ENCODE results near the gene USP40. TPM values are rescaled to one million over a fixed set of nuclear protein-coding genes. Genes with fewer than 3 reads are reported as not detected.
"Not testable (repeated sequence)": the region's sequence is repeated elsewhere in the genome, so short reads cannot be mapped to it uniquely, and the experiment has no call there.

USP40 gene, protein sequence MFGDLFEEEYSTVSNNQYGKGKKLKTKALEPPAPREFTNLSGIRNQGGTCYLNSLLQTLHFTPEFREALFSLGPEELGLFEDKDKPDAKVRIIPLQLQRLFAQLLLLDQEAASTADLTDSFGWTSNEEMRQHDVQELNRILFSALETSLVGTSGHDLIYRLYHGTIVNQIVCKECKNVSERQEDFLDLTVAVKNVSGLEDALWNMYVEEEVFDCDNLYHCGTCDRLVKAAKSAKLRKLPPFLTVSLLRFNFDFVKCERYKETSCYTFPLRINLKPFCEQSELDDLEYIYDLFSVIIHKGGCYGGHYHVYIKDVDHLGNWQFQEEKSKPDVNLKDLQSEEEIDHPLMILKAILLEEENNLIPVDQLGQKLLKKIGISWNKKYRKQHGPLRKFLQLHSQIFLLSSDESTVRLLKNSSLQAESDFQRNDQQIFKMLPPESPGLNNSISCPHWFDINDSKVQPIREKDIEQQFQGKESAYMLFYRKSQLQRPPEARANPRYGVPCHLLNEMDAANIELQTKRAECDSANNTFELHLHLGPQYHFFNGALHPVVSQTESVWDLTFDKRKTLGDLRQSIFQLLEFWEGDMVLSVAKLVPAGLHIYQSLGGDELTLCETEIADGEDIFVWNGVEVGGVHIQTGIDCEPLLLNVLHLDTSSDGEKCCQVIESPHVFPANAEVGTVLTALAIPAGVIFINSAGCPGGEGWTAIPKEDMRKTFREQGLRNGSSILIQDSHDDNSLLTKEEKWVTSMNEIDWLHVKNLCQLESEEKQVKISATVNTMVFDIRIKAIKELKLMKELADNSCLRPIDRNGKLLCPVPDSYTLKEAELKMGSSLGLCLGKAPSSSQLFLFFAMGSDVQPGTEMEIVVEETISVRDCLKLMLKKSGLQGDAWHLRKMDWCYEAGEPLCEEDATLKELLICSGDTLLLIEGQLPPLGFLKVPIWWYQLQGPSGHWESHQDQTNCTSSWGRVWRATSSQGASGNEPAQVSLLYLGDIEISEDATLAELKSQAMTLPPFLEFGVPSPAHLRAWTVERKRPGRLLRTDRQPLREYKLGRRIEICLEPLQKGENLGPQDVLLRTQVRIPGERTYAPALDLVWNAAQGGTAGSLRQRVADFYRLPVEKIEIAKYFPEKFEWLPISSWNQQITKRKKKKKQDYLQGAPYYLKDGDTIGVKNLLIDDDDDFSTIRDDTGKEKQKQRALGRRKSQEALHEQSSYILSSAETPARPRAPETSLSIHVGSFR
- total RNA-seq (2014; rRNA removed; shearing (Covaris generic)): 21.2 and 22.1 TPM in 2 replicates

DNA sequence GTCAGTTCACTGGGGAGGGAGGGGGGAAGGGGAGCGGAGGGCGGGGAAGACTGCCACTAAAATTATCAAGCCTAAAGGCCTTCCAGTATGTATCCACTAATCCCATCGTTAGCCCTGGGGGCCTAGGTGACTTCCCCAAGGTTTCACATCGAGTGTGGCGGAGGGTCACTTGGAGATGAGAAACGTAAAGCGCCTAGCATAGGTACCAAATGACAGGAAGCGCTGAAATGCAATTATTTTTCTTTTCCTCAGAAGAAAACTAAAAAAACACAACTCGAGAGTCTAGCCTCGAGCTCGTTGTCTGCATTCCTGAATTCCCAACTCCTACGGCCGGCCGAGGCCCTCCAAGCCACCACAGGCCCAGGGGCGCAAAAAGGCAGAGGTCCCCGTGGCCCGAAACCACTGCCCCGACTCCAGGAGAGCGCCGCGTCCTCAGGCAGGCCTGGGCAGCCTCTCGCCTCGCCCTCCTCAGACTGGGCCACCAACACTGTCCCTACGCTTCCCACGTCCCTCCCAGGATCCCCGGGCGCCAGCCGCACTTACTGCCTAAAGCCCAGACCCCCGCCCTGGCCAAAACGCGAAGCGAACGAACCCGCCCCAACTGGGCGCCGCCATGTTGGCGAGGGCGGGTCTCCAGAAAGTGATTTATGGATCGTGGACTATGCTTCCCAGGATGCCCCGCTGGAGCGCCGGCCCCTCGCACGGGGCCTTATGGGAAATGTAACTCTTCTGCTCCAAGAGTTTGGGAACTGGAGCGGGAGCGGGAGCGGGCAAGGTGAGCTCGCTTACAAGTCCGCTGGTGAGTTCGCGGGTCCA lies at the start of gene USP40:
USP40 (minus strand) TSS at position 642 of the 816 bp plus-strand sequence. CDS start 1,228 bp downstream, outside the sequence.
- peak; percentile 90 for DNase-seq (ENCODE audit: low read depth)

DNA sequence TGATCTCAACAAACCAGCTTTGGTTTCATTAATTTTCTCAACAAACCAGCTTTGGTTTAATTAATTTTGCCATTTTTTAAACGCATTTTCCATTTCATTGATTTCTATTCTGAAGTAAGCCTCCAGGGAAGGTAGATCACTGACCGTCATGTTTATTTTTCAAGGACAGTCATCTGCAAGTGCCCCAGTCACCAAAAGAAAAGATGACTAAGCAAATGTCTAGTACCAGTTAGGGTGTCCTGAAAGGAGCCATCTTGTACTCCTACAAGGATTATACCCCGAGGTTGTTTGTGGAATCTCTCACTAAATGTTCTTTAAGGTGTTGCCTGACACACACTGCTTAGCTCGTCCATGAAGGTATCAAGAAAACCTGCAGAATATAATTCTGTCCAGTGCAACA lies 44.7 kb upstream of the USP40 start:
- DNase-seq (ENCODE audit: low read depth): no peak

DNA sequence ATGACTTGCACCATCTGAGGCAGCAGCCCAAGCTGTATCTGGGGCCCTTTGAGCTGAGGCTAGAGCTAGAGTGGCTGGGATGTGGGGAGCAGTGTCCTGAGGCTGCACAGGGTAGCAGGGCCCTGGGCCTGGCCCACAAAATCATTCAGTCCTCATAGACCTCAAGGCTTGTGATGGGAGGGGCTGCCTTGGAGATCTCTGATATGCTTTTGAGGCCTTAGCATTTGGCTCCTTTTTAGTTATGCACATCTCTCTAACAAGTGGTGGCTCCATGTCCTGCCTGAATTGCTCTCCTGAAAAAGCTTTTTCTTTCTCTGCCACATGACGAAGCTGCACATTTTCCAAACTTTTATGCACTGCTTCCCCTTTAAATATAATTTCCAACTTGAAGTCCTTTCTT lies 39.1 kb upstream of the USP40 start:
- no peak for DNase-seq (ENCODE audit: low read depth)

DNA sequence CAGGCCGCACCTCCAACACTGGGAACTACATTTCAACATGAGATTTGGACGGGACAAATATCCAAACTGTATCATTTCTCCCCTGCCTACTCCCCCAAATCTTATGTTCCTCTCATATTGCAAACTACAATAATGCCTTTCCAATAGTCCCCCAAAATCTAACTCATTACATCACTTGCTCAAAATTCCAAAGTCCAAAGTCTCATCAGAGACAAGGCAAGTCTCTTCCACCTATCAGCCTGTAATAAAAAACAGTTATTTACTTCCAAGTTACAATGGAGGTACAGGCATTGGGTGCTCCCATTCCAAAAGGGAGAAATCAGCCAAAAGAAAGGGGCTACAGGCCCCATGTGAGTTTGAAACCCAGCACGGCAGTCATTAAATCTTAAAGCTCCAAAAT lies 38.2 kb upstream of the USP40 start:
- DNase-seq (ENCODE audit: low read depth): no peak

DNA sequence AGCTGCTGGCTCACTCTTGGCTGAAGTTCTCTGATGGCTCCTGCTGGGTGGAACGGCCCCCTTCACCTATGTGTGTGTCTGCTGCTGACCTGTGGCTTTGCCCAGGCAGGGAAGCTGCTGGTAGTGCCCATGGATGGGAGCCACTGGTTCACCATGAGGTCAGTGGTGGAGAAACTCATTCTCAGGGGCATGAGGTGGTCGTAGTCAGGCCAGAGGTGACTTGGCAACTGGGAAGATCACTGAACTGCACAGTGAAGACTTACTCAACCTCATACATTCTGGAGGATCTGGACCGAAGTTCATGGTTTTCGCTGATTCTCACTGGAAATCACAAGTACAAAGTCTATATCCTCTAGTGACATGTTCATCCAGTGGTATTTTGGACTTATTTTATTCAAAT lies 36.9 kb upstream of the USP40 start:
- DNase-seq (ENCODE audit: low read depth): no peak

DNA sequence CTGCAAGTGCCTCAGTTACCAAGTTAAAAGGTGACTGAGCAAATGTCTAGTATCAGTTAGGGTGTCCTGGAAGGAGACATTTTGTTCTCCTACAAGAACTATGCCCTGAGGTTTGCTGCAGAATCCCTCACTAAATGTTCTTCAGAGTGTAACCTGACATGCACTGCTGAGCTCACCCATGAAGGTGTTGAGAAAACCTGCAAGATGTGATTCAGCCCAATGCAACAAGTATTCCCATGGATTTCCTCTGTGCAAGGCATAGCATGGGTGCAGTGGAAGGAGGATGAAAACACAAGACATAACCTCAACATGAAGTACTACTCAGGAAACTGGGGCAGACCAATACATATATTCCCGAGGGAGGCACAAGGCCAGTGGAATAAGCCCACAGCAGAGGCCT lies 35.5 kb upstream of the USP40 start:
- DNase-seq (ENCODE audit: low read depth): no peak

DNA sequence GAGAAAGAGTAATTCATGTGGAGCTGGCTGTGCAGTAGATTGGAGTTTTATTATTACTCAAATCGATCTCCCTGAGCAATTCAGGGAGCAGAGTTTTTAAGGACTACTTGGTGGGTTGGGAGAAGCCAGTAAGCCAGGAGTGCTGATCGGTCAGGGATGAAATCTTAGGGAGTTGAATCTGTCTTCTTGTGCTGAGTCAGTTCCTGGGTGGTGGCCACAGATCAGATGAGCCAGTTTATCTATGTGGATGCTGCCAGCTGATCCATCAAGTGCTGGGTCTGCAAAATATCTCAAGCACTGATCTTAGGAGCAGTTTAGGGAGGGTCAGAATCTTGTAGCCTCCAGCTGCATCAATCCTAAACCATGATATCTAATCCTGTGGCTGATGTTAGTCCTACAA lies 33.8 kb upstream of the USP40 start:
- no peak for DNase-seq (ENCODE audit: low read depth)

DNA sequence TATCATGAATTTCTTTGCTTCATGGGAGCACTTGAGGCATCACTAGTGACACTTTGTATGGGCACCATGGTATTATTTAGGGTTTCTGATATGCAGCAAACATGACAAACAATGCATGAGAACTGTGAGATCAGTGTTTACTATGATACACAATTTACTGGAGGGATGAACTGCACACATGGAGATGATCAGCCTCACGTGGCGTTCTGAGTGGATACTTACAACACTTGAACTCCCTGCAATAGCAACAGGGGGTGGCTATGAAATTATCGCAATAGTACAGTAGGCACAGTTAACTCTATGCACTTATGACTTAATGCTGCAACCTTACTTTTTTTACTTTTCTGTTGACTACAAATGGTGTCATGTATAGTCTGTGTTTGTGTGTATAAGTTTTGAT lies 32.4 kb upstream of the USP40 start:
- DNase-seq (ENCODE audit: low read depth): no peak

DNA sequence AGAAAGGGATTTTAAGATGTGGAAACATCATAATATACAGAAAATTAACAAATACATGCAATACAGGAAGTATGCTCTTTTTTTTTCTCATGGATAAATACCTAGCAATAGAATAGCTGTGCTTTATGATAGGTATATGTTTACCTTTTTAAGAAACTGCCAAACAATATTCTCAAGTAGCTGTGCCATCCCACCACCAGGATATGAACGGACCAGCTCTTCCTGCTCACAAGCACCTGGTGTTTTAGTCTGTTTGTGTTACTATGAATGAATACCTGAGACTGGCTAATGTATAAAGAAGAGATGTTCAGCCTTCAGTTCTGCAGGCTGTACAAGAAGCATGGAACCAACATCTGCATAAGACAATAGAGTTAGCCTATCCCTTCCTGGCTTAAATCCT lies 30.9 kb upstream of the USP40 start:
- DNase-seq (ENCODE audit: low read depth): no peak

DNA sequence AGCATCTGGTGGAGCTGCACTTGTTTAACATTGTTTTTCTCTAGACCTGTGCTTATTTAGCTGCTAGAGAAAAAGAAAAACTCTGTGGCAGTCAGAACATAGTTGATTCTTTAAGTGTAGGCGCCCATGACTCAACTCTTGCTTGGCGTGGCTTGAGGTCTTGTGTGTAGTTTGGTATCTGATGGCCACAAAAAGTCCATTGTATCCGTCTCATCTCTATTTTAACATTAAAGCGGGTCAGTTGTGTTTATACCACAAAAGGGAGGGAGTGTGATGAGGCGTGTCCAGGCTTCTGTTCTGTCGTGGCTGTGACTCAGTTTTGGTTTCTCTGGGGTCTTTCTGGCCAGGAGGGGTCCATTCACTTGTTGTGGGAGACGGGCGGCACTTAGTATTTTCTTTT lies 26.6 kb upstream of the USP40 start:
- DNase-seq (ENCODE audit: low read depth): peak; percentile 29

DNA sequence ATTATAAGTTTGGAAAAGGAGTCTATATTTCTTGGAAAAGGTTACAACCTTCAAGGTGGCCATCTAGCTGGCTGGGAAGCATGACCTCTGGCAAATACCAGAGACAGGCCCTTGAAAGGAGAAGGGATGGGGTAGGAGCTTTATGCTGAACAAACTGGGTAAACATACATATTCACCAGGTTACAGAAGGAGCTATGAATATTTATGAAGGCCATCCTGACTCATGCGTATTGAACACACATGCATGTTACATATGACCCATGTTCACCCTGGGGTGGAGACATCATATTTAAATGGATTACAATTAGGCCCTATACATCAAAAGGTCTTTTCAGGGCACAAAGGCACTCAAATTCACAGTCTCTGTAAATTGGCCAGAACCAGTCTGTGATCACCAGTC lies 26.1 kb upstream of the USP40 start:
- not testable (repeated sequence) for DNase-seq (ENCODE audit: low read depth)

DNA sequence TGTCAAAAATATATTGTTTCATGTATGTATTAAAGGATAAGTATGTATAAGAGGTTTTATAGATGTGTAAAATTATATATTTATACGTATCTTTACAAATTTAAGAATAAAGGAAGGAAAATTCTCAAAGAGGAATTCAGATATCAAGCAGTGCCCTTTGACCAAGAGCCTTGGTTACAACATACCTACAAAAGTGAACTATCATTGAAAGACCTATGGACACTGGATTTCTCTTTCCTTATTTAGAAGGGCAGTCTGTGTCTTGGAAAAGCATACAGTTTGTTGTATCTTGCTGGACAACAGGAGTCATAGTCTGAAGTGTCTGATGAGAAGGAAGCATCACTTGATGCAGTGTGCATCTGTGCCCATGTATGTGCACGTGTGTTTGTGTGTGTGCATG lies 21.8 kb upstream of the USP40 start:
- no peak for DNase-seq (ENCODE audit: low read depth)

DNA sequence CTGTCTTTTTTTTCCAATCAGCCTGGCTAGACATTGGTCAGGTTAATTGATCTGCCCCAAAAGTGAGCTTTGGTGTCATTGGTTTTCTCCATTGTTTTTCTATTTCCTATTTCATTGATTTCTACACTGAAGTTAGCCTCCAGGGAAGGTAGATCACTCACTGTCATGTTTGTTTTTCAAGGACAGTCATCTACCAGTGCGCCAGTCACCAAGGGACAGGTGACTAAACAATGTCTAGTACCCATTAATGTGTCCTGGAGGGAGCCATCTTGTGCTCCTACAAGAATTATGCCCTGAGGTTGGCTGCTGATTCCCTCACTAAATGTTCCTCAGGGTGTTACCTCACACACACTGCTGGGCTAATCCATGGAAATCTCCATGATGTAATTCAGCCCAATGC lies 17.6 kb upstream of the USP40 start:
- no peak for DNase-seq (ENCODE audit: low read depth)

DNA sequence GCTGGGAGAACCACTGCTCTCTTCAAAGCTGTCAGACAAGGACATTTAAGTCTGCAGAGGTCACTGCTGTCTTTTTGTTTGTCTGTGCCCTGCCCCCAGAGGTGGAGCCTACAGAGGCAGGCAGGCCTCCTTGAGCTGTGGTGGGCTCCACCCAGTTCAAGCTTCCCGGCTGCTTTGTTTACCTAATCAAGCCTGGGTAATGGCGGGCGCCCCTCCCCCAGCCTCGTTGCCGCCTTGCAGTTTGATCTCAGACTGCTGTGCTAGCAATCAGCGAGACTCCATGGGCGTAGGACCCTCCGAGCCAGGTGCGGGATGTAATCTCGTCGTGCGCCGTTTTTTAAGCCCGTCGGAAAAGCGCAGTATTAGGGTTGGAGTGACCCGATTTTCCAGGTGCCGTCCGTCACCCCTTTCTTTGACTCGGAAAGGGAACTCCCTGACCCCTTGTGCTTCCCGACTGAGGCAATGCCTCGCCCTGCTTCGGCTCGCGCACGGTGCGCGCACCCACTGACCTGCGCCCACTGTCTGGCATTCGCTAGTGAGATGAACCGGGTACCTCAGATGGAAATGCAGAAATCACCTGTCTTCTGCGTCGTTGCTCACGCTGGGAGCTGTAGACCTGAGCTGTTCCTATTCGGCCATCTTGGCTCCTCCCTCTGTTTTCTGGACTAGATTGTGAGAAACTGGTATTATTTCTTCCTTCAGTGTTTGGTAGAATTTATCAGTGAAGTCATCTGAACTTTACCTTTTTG lies 16.8 kb upstream of the USP40 start:
- not testable (repeated sequence) for DNase-seq (ENCODE audit: low read depth)

DNA sequence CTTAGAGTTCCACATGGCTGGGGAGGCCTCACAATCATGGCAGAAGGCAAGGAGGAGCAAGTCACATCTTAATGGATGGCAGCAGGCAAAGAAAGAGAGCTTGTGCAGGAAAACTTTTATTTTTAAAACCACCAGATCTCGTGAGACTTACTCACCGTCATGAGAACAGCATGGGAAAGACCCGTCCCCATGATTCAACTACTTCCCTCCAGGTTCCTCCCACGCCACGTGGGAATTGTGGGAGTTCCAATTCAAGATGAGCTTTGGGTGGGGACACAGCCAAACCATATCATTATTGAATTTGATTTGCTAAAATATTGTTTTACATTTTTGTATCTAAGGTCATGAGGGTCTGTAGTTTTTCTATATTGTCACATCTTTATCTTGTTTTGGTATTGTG lies 10.8 kb upstream of the USP40 start:
- DNase-seq (ENCODE audit: low read depth): not testable (repeated sequence)

DNA sequence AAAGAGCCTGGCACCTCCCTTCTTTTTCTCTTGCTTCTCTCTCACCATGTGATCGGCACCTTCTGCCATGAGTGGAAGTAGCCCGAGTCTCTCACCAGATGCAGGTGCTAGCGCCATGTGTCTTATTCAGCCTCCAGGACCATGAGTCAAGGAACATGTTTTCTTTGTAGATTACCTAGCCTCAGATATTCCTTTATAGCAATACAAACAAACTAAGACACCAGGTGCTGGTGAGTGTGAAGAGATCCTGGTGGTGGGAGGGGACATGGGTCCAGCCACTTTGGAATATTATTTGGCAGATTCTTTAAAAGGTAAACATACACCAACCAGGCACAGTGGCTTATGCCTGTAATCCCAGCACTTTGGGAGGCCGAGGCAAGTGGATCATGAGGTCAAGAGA lies 5.9 kb upstream of the USP40 start:
- DNase-seq (ENCODE audit: low read depth): peak; percentile 17

DNA sequence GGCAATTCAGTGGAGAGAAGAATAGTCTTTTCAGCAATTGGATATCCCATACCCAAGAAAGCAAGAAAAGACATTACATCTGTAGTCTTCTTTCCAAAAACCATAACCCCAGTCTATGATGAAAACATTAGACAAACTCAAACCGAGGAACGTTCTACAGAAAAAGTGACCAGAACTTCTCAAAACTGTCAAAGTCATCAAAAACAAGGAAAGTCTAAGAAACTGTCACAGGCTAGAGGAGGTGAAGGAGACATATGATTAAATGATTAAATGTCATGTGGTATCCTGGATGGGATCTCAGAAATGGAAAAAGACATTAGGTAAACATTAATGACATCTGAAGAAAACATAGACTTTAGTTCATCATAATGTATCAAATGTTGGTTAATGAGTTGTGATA lies 4.9 kb upstream of the USP40 start:
- DNase-seq (ENCODE audit: low read depth): no peak

DNA sequence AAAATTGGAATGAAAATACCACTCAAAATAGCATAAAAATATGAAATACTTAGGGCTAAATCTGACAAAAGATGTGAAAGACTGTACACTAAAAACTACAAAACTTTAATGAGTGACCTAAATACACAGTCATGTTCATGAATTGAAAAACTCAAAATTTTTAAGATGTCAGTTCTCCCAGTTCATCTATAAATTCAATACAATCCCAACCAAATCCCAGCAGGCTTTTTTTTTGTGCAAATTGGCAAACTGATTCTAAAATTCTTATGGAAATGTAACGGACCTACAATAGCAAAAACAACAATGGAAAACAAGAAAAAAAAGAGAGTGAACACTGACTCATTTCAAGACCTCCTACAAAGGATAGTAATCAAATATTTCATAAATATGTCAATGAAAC lies 4.4 kb upstream of the USP40 start:
- DNase-seq (ENCODE audit: low read depth): no peak

DNA sequence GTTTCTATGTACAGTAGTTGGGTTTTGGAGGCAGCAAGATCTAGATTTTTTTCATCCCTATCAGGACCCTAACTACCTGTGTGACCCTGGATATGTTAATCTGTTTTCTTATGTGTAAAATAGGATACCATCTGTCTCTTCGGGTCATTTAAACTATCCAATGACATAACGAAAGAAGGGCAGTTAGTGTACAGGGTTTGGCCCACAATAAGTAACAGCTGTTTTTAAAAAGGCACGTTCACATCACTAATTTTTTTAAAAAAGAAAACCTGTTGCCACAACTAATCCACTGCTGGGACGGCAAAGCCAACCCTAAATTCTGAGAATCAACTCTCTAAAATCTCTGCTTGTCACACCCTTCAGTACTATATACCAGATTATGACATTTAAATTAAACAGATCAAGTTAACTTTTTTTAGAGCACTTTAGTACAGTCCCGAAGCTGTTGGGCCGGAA lies 869 bp downstream of the USP40 start:
- no peak for DNase-seq (ENCODE audit: low read depth)

DNA sequence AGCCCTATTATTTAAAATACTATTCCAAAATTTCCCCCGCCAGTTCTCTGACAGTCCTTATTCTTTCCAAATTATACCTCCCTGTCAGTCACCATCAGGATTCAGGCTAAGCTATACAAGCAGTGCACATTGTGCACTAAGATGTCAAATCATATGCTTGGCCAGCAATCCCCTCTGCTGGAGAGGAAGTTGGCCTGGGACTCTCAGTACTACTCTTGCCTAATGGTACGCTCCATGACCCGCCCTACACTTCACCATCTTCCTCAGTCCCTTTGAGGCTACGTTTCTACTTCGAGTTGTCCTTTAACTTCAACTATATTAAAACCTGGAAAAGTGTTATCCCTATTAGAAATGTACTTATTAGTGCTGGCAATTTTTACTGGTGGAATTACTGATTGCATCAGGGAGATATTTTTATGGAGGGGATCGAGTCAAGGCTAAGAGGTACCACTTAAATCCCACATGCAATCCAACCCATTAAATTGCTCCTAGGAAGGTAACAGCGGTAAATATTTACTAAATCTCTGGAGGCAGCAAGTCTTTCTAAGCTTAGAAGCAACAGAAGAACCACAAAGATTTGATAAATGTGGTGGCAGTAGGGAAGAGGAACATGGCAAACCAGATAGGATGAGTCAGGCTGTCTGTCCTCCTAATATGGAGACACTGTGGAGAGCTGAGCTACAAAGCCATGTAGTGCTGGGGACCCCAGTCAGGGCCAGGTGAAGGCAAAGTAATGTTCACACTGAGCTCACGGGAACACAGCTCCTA lies 2.7 kb downstream of the USP40 start:
- DNase-seq (ENCODE audit: low read depth): no peak

Data from Daoy (cell line).